IMR-90 (cell line): ENCODE results near the gene LAMA4. TPM values are rescaled to one million over a fixed set of nuclear protein-coding genes. Genes with fewer than 3 reads are reported as not detected.

ENCODE experiments used
- ATAC-seq: fragments of 200-7000 bp; cut with Tn5 transposase; 2 replicates; pipeline ENCODE4 v1.9.1; 2020; ENCODE audit warnings: low read depth, mild to moderate bottlenecking, moderate library complexity
- BruUV-seq: library from RNA; stranded (reverse); fragments of 400-500 nt; replicated peaks from 2 replicates; lab custom pipeline; 2021; lab: Mats Ljungman, UMichigan
- CTCF ChIA-PET: fragments of 300-600 bp; formaldehyde crosslinking; extraction: SDS; loops from one replicate; lab custom pipeline; 2021; ENCODE audit warnings: antibody characterized with exemption; lab: Yijun Ruan, JAX
- POLR2A ChIA-PET: fragments of 300-600 bp; sonication (Branson Sonifier 250); formaldehyde crosslinking; loops from one replicate; lab custom pipeline; 2022; ENCODE audit warnings: antibody characterized with exemption; ENCODE audit not compliant: unreplicated experiment; lab: Charles Lee
- DNase-seq: peaks from one replicate; pipeline ENCODE4 v3.0.0; 2013
- H2AFZ ChIP-seq: replicated peaks from 2 replicates; pipeline ENCODE3; 2013; ENCODE audit warnings: low read length, mild to moderate bottlenecking; ENCODE audit not compliant: poor library complexity
- H2AK5ac ChIP-seq: 2 replicates; pipeline ENCODE4 v1.6.1; 2013; ENCODE audit warnings: low read depth, low read length, inconsistent platforms
- H2AK9ac ChIP-seq: replicated peaks from 2 replicates; pipeline ENCODE3; 2013; ENCODE audit warnings: mild to moderate bottlenecking, low read depth, low read length, moderate library complexity; ENCODE audit not compliant: poor library complexity
- H2BK120ac ChIP-seq: 2 replicates; pipeline ENCODE4 v1.6.1; 2013; ENCODE audit warnings: low read depth, low read length, inconsistent platforms
- H2BK15ac ChIP-seq: 3 replicates; pipeline ENCODE4 v1.6.1; 2013; ENCODE audit warnings: low read depth, low read length, inconsistent platforms
- H2BK20ac ChIP-seq: 2 replicates; pipeline ENCODE4 v1.6.1; 2013; ENCODE audit warnings: low read depth, mild to moderate bottlenecking, inconsistent platforms, low read length, moderate library complexity
- H2BK5ac ChIP-seq: 2 replicates; pipeline ENCODE4 v1.6.1; 2013; ENCODE audit warnings: mild to moderate bottlenecking, low read depth, low read length, inconsistent platforms; ENCODE audit not compliant: poor library complexity, severe bottlenecking
- H3K14ac ChIP-seq: replicated peaks from 2 replicates; pipeline ENCODE4 v1.6.1; 2013; ENCODE audit warnings: low read depth, low read length, inconsistent platforms
- H3K18ac ChIP-seq: 2 replicates; pipeline ENCODE4 v1.6.1; 2013; ENCODE audit warnings: low read depth, low read length, control low read depth
- H3K23ac ChIP-seq: 2 replicates; pipeline ENCODE4 v1.6.1; 2013; ENCODE audit warnings: low read depth, low read length, inconsistent platforms
- H3K27ac ChIP-seq: 2 replicates; pipeline ENCODE4 v1.5.1; 2013; ENCODE audit warnings: mild to moderate bottlenecking, control low read depth, low read length; ENCODE audit not compliant: insufficient read depth
- H3K27me3 ChIP-seq: 2 replicates; pipeline ENCODE4 v1.6.1; 2013; ENCODE audit warnings: low read length; ENCODE audit not compliant: control insufficient read depth, insufficient read depth
- H3K36me3 ChIP-seq: 2 replicates; pipeline ENCODE4 v1.6.1; 2013; ENCODE audit warnings: low read length, mixed read lengths; ENCODE audit not compliant: control insufficient read depth, insufficient read depth
- H3K4ac ChIP-seq: 2 replicates; pipeline ENCODE4 v1.6.1; 2013; ENCODE audit warnings: low read depth, low read length, inconsistent platforms
- H3K4me1 ChIP-seq: 2 replicates; pipeline ENCODE4 v1.6.1; 2013; ENCODE audit warnings: low read length, mixed read lengths; ENCODE audit not compliant: control insufficient read depth, insufficient read depth
- H3K4me2 ChIP-seq: 2 replicates; pipeline ENCODE4 v1.6.1; 2013; ENCODE audit warnings: low read depth, mild to moderate bottlenecking, control low read depth, low read length, moderate library complexity
- H3K4me3 ChIP-seq: 2 replicates; pipeline ENCODE4 v1.5.1; 2013; ENCODE audit warnings: low read depth, mild to moderate bottlenecking, control low read depth, low read length, moderate library complexity; ENCODE audit not compliant: insufficient read depth
- H3K56ac ChIP-seq: 2 replicates; pipeline ENCODE4 v1.6.1; 2013; ENCODE audit warnings: low read length, inconsistent platforms; ENCODE audit not compliant: insufficient read depth; ENCODE audit errors: extremely low read depth
- H3K79me1 ChIP-seq, 2 experiments: 2 replicates each; pipeline ENCODE4 v1.6.1; 2013; ENCODE audit warnings: low read length in 2 of 2, inconsistent platforms in 1 of 2, low read depth in 1 of 2
- H3K9ac ChIP-seq: 2 replicates; pipeline ENCODE4 v1.6.1; 2013; ENCODE audit warnings: low read depth, low read length, control low read depth
- H3K9me1 ChIP-seq: 2 replicates; pipeline ENCODE4 v1.6.1; 2013; ENCODE audit warnings: low read length, inconsistent platforms; ENCODE audit not compliant: insufficient read depth
- H3K9me3 ChIP-seq: 2 replicates; pipeline ENCODE4 v1.6.1; 2013; ENCODE audit warnings: low read length; ENCODE audit not compliant: control insufficient read depth, insufficient read depth
- H4K20me1 ChIP-seq: 2 replicates; pipeline ENCODE4 v1.6.1; 2013; ENCODE audit warnings: low read length, inconsistent platforms; ENCODE audit not compliant: insufficient read depth
- H4K5ac ChIP-seq: 2 replicates; pipeline ENCODE4 v1.6.1; 2013; ENCODE audit warnings: mild to moderate bottlenecking, low read depth, low read length, control low read depth
- H4K8ac ChIP-seq, 2 experiments: 2 replicates each; pipeline ENCODE4 v1.6.1; 2013; ENCODE audit warnings: low read depth in 2 of 2, low read length in 2 of 2, control low read depth in 1 of 2, inconsistent platforms in 1 of 2
- H4K91ac ChIP-seq: 2 replicates; pipeline ENCODE4 v1.6.1; 2013; ENCODE audit warnings: low read depth, low read length, inconsistent platforms; ENCODE audit not compliant: insufficient read depth
- FOS ChIP-seq: fragments of 150-350 bp; IDR thresholded peaks from 2 replicates; pipeline ENCODE4 v1.6.1; 2016; ENCODE audit warnings: low read depth, low read length
- NFE2L2 ChIP-seq: fragments of 150-350 bp; IDR thresholded peaks from 2 replicates; pipeline ENCODE4 v1.6.1; 2016; ENCODE audit warnings: low read depth, mild to moderate bottlenecking, low read length
- POLR2A ChIP-seq: IDR thresholded peaks from 2 replicates; pipeline ENCODE4 v1.6.1; 2012; ENCODE audit warnings: mild to moderate bottlenecking, low read depth, low read length
- RCOR1 ChIP-seq: IDR thresholded peaks from 2 replicates; pipeline ENCODE4 v1.6.1; 2012; ENCODE audit warnings: mild to moderate bottlenecking, low read length, improper control_type of control experiment; ENCODE audit not compliant: insufficient replicate concordance
- RFX5 ChIP-seq: IDR thresholded peaks from 2 replicates; pipeline ENCODE4 v1.8.0; 2012; ENCODE audit warnings: low read depth, mild to moderate bottlenecking, low read length, moderate library complexity
- SMC3 ChIP-seq: fragments of 150-350 bp; IDR thresholded peaks from 2 replicates; pipeline ENCODE4 v1.6.1; 2016; ENCODE audit warnings: low read depth, mild to moderate bottlenecking, antibody characterized with exemption, low read length, moderate library complexity
- USF2 ChIP-seq: fragments of 150-350 bp; IDR thresholded peaks from 2 replicates; pipeline ENCODE4 v1.6.1; 2017; ENCODE audit warnings: mild to moderate bottlenecking, antibody characterized with exemption, low read length, low read depth
- dilution Hi-C: fragments of 300-500 bp; cut with HindIII; formaldehyde crosslinking; loops from one replicate; pipeline ENCODE4 v1.14.3; 2018; ENCODE audit warnings: low sequenced_read_pairs; ENCODE audit not compliant: unreplicated experiment
- in situ Hi-C: fragments of 300-500 bp; cut with MboI; formaldehyde crosslinking; loops from 3 replicates; pipeline ENCODE4 v1.14.3; 2019; ENCODE audit warnings: low sequenced_read_pairs, inconsistent platforms, mixed read lengths
- intact Hi-C: fragments of 100-400 bp; cut with micrococcal nuclease; formaldehyde crosslinking; loops from 2 replicates; pipeline ENCODE4 v1.10.0; 2022
- polyA plus RNA-seq, 3 experiments: library from polyadenylated mRNA; depleted of rRNA; stranded (reverse); fragments of >200 nt; gene quantifications; 2 replicates each; pipeline ENCODE4 v1.2.3, GENCODE V29; 2012; ENCODE audit warnings: low replicate concordance in 1 of 3
- total RNA-seq: library from RNA; depleted of rRNA; stranded (reverse); fragments of >200 nt; gene quantifications from 2 replicates; pipeline ENCODE4 v1.2.3, GENCODE V29; 2012

LAMA4 gene
- total and polyA plus RNA-seq, 2 of the 4 experiments (the other 2 are of a cell fraction): 33.9 to 35.8 TPM

GRCh38 chr6:112221561-112221960 is 32.8 kb downstream of the LAMA4 start:
- H3K79me1 ChIP-seq: peaks cover 3 to 7% of the 10 kb centered on the region in 2 experiments; a peak in 2 of 4 replicates
- H3K4me1 ChIP-seq: peaks cover 33% of the 10 kb centered on the region
- H3K23ac ChIP-seq: peak overlapping the region; percentile 80; the same call in 1 of the 2 replicates
- DNase-seq (no peak), ATAC-seq (no peak)
- H3K4me2 ChIP-seq: no peak overlapping the region
- H4K5ac ChIP-seq: peak overlapping the region; percentile 67; the same call in 1 of the 2 replicates
- ChIA-PET CTCF (interaction anchor here (1.0 kb wide), 1 partner anchor 41 kb away, joined by 5 read pairs; no protein-coding TSS in a partner anchor), POLR2A (no interaction called here)
- intact Hi-C loops (no loop called here), in situ Hi-C loops (no loop called here), dilution Hi-C loops (no loop called here)
- H3K56ac ChIP-seq: peak overlapping the region; percentile 58; the same call in 1 of the 2 replicates
- H3K9me1 ChIP-seq: peaks cover 10% of the 10 kb centered on the region
- peak overlapping the region; percentile 53; the same call in 1 of the 2 replicates for H3K27ac ChIP-seq
- peak overlapping the region; percentile 71; the same call in 1 of the 2 replicates for H4K91ac ChIP-seq
- peak overlapping the region; percentile 58; the same call in 1 of the 3 replicates for H2BK15ac ChIP-seq
- H2BK120ac ChIP-seq: peak overlapping the region; percentile 87
- H3K14ac ChIP-seq: no peak overlapping the region; the same call in 1 of the 2 replicates
- H3K4ac ChIP-seq: peak overlapping the region; percentile 58; the same call in 1 of the 2 replicates
- peak overlapping the region; percentile 53 to 66; a peak in 3 of 4 replicates for H4K8ac ChIP-seq
- peak overlapping the region; percentile 39; the same call in 1 of the 2 replicates for H3K9ac ChIP-seq
- H2AFZ ChIP-seq: no peak overlapping the region
- peak overlapping the region; percentile 84 for H2BK20ac ChIP-seq
- H3K18ac ChIP-seq: peak overlapping the region; percentile 92
- no peak overlapping the region for H2AK9ac ChIP-seq
- H3K36me3 ChIP-seq: peaks cover 2% of the 10 kb centered on the region; the same call in 1 of the 2 replicates
- H4K20me1 ChIP-seq: no peaks in the 10 kb centered on the region
- TF ChIP-seq POLR2A (no peak), RFX5 (no peak), RCOR1 (no peak), NFE2L2 (no peak), FOS (no peak), USF2 (no peak), SMC3 (no peak)
- peak overlapping the region; percentile 83; the same call in 1 of the 2 replicates for H2AK5ac ChIP-seq
- H3K4me3 ChIP-seq: no peak overlapping the region
- H2BK5ac ChIP-seq: peak overlapping the region; percentile 93
- no peaks in the 10 kb centered on the region for H3K27me3 ChIP-seq
- no TSS peak for BruUV-seq
- no peaks in the 10 kb centered on the region for H3K9me3 ChIP-seq
